GM18505 (cell line): Measurements from ENCODE around the gene CHIC2.

Source experiments
- ATAC-seq: cut with Tn5 transposase; IDR thresholded peaks from one replicate; pipeline ENCODE4 v1.9.1; 2021; ENCODE audit not compliant: unreplicated experiment
- POLR2A ChIP-seq: IDR thresholded peaks from 4 replicates; pipeline ENCODE4 v1.6.1; 2011; ENCODE audit warnings: borderline replicate concordance; ENCODE audit not compliant: insufficient read depth, insufficient read length; ENCODE audit errors: extremely low read depth

Gene CHIC2

GRCh38 chr4:54082168-54082567 lies 17.8 kb upstream of the CHIC2 start:
- ATAC-seq = no peak
- TF ChIP-seq POLR2A = no peak

DNA sequence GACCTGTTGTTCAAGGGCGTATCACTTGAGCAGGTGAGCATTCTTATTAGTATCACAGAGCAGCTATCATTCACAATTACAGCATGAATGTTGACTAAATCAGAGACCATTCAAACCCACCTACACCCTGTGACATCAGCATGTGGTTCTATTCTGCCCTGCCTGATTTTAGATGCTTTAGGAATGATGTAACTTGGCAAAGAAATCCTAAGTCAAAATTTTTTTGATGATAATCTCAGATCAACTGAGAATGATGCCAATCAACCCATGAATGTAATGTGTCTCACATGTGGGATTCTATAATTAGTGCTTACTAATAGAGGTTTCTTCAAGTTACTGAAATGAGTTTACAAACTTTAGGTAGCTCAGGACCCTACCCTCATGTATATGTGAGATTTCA lies 13.4 kb upstream of the CHIC2 start:
- no peak for TF ChIP-seq POLR2A
- ATAC-seq = no peak

- no peak for ATAC-seq
- TF ChIP-seq POLR2A = no peak
These were observed 12.3 kb upstream of the CHIC2 start for GRCh38 chr4:54076673-54077072.

- TF ChIP-seq POLR2A = no peak
- no peak for ATAC-seq
These were observed 10.0 kb upstream of the CHIC2 start for GRCh38 chr4:54074381-54074780.

DNA sequence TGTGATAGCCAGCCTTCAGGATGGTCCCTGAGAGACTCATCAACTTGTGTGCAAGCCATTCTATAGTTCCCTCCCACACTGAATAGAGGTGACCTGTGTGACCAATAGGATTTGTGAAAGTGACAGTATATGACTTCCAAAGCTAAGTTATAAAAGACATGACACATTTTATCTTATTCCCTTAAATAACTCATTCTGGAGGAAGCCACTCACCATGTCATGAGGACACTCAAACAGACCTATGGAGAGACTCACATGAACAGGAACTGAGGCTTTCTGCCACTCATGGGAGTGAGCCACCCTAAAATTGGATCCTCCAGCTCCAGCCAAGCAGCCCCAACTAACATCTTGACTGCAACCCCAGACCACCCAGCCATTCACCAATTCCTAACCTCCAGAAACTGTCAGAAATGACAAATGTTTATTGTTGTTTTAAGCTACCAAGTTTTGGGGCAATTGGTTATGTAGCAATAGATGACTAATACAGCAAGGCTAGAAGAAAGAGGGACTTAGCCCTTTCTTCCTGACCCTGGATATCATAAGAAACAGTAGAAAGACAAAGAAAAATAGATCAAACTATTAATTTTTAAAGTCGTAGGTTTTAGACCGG lies 9.0 kb upstream of the CHIC2 start:
- ATAC-seq = no peak
- no peak for TF ChIP-seq POLR2A

- ATAC-seq = no peak
- no peak for TF ChIP-seq POLR2A
These were observed 2.8 kb upstream of the CHIC2 start for GRCh38 chr4:54067166-54067565.

DNA sequence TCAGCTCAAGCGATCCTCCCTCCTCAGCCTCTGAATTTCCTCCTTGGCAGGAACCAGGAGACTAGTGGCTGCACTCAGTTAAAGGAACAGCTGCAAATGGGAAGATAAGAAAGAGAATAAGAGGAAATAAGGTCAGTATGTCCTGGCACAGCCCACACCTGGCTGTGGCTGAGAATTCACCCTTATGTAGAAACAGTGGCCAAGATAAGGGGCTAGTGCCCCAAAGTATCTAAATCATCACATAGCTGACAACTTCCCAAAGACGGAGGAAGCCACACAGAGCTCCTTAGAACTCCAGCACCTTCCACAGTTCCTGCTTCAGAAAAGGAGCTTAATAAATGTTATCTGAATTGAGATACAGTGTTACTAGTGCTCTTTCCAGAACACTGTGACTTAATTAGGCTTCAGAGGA lies 2.3 kb upstream of the CHIC2 start:
- no peak for TF ChIP-seq POLR2A

DNA sequence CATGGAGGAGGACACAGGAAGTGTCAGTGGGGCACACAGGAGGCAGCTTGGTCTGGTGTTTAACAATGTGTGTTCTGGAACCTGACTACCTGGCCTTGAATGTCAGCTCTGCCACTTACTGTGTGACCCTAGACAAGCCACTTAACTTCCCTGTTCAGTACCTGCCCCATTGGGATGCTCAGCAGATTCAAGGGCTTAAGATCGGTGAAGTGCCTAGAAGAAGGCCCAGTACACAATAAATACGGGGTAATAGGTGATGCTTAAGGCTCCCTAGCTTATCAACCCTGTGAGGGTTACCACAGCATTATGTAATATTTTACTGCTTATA lies 1.6 kb upstream of the CHIC2 start:
- TF ChIP-seq POLR2A = no peak

More for the DNA sequence above, 2.3 kb upstream of the CHIC2 start:
- no peak for ATAC-seq

DNA sequence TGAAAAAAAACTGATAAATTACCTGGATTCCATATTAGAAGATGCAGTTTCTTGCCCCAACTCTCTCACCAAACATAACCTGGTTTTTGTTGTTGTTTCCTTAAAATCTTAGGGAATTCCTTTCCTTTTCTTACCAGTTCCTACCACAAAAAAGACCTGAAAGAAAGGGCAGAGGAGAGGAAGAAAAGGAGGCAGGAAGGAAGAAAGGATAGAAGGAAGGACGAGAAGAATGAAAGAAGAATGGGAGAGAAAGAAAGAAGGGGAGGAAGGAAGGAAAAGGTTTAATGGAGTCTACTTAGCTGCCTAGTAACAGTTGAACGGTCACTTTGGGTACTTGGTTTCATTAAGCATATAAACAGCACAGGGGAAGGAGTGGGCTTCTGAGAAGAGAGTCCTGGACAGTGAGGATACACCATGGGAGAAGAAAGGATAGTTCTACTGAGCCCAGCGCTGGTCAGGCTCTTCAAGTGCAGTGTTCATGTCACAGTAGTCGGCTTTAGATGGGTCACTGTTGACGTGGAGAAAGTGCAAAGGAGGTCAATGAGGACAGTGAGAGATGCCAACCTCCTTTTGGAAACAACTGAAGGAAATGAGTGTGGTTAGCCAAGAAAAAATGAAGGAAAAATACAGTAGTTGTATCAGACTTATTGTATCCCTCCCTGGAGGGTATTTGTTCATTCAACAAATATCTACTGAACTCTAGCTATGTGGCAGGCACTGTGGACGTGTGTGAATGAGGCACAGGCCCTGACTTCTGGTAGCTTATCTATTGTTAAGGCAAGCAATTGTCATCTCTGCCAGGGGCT lies 1.1 kb upstream of the CHIC2 start:
- no peak for TF ChIP-seq POLR2A
- no peak for ATAC-seq

More for the DNA sequence above, 1.6 kb upstream of the CHIC2 start:
- no peak for ATAC-seq

- peak; percentile 37 for ATAC-seq
- no peak for TF ChIP-seq POLR2A
These were observed 578 bp downstream of the CHIC2 start for GRCh38 chr4:54063737-54064316.

DNA sequence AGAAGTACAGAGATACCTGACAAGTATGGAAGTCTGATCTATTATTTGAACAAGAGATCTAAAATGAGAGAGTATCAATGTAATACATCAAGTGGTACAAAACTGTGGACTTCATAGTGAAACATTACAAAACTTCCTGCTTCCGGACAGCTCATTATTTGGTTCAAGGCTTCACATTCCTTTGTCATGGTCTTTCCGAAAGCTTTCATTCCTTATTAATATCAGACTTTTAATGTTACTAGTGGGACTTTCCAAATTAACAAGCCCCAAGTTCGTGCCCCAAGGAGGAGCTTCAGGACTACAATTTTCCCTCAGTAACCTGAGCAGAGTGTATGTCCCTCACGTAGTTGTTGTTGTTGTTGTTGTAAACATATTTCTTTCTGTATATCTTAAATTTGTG lies 1.2 kb downstream of the CHIC2 start:
- TF ChIP-seq POLR2A = no peak
- no peak for ATAC-seq

DNA sequence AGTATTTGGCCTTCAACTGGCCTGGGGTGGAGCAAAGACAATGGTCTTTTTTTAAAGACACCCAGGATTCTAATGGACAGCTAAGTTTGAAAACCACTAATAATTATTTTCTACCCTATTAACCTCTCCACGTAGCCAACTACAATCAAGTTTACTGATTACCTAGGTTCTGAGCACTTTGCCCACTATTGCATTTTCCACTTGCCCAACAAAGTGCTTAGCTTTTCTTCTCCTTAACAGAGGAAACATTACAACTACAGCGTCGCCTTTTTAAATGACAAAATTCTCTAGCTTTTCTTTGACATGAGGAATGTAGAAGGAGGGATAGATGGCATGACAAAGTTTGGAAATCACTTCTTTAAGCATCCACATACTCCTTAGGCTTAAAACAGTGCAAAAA lies 2.0 kb downstream of the CHIC2 start:
- TF ChIP-seq POLR2A = no peak
- ATAC-seq = no peak

- TF ChIP-seq POLR2A = no peak
- no peak for ATAC-seq
These were observed 2.5 kb downstream of the CHIC2 start for GRCh38 chr4:54061873-54062272.

GRCh38 chr4:54061067-54061466 lies 3.3 kb downstream of the CHIC2 start:
- no peak for TF ChIP-seq POLR2A
- ATAC-seq = no peak
